CD4-positive, alpha-beta T cell treated with Interleukin-2 at 100 ng/mL for 4 hours (primary cell): Measurements from ENCODE around the gene ADAMTS18.

ENCODE experiments used
- DNase-seq: peaks from one replicate; pipeline ENCODE4 v3.0.0-alpha.2; 2020; ENCODE audit warnings: low spot score

ADAMTS18 gene

GRCh38 chr16:77434022-77434529, 758 bp downstream of the ADAMTS18 start:
- no peak for DNase-seq

- no peak for DNase-seq
Observed at GRCh38 chr16:77433146-77433545, 1.7 kb downstream of the ADAMTS18 start.

- no peak for DNase-seq
Observed at GRCh38 chr16:77432264-77432663, 2.6 kb downstream of the ADAMTS18 start.

- DNase-seq: no peak
Observed at GRCh38 chr16:77430787-77431585, 3.8 kb downstream of the ADAMTS18 start.

GRCh38 chr16:77430360-77430759, 4.5 kb downstream of the ADAMTS18 start:
- DNase-seq: no peak

- DNase-seq: no peak
Observed at GRCh38 chr16:77424871-77425604, 9.8 kb downstream of the ADAMTS18 start.

- no peak for DNase-seq
Observed at GRCh38 chr16:77422196-77422784, 12.5 kb downstream of the ADAMTS18 start.

- no peak for DNase-seq
Observed at GRCh38 chr16:77416939-77417480, 17.8 kb downstream of the ADAMTS18 start.

GRCh38 chr16:77414752-77415231, 20.0 kb downstream of the ADAMTS18 start:
- DNase-seq: no peak

- no peak for DNase-seq
Observed at GRCh38 chr16:77410449-77410848, 24.4 kb downstream of the ADAMTS18 start.

GRCh38 chr16:77409311-77409710, 25.5 kb downstream of the ADAMTS18 start:
- no peak for DNase-seq

GRCh38 chr16:77408607-77409006, 26.2 kb downstream of the ADAMTS18 start:
- DNase-seq: no peak

GRCh38 chr16:77406680-77407079, 28.2 kb downstream of the ADAMTS18 start:
- no peak for DNase-seq

- no peak for DNase-seq
Observed at GRCh38 chr16:77404775-77405174, 30.1 kb downstream of the ADAMTS18 start.

GRCh38 chr16:77403732-77404131, 31.1 kb downstream of the ADAMTS18 start:
- DNase-seq: no peak

- DNase-seq: no peak
Observed at GRCh38 chr16:77402672-77403071, 32.2 kb downstream of the ADAMTS18 start.

GRCh38 chr16:77402118-77402517, 32.7 kb downstream of the ADAMTS18 start:
- DNase-seq: no peak

- no peak for DNase-seq
Observed at GRCh38 chr16:77399546-77399945, 35.3 kb downstream of the ADAMTS18 start.

GRCh38 chr16:77399066-77399465, 35.8 kb downstream of the ADAMTS18 start:
- no peak for DNase-seq

GRCh38 chr16:77398495-77398894, 36.3 kb downstream of the ADAMTS18 start:
- no peak for DNase-seq

GRCh38 chr16:77396461-77396860, 38.4 kb downstream of the ADAMTS18 start:
- no peak for DNase-seq

- DNase-seq: no peak
Observed at GRCh38 chr16:77394699-77395098, 40.1 kb downstream of the ADAMTS18 start.
